ENCODE results near the gene HSPB9. TPM values are rescaled to one million over a fixed set of nuclear protein-coding genes. Genes with fewer than 3 reads are reported as not detected.
"Not testable (repeated sequence)": the region's sequence is repeated elsewhere in the genome, so short reads cannot be mapped to it uniquely, and the experiment has no call there.

The HSPB9 gene
- total RNA-seq, 1 donor from 2014 or later: 0.36 TPM

- Mint-ChIP-seq H3K9me3 (no peaks in the 10 kb centered on the region), H3K27me3 (no peaks in the 10 kb centered on the region), H3K4me3 (no peak overlapping the region), H3K4me1 (ENCODE audit: unreplicated experiment) (peaks cover 17% of the 10 kb centered on the region), H3K27ac (no peak overlapping the region), H3K36me3 (no peaks in the 10 kb centered on the region)
- DNase-seq (ENCODE audit: extremely low spot score, unreplicated experiment): no peak
- TF ChIP-seq, protein P1, sequence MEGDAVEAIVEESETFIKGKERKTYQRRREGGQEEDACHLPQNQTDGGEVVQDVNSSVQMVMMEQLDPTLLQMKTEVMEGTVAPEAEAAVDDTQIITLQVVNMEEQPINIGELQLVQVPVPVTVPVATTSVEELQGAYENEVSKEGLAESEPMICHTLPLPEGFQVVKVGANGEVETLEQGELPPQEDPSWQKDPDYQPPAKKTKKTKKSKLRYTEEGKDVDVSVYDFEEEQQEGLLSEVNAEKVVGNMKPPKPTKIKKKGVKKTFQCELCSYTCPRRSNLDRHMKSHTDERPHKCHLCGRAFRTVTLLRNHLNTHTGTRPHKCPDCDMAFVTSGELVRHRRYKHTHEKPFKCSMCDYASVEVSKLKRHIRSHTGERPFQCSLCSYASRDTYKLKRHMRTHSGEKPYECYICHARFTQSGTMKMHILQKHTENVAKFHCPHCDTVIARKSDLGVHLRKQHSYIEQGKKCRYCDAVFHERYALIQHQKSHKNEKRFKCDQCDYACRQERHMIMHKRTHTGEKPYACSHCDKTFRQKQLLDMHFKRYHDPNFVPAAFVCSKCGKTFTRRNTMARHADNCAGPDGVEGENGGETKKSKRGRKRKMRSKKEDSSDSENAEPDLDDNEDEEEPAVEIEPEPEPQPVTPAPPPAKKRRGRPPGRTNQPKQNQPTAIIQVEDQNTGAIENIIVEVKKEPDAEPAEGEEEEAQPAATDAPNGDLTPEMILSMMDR (conservative IDR thresholded peaks at IDR 0.05): no peak
These were observed 16.3 kb downstream of the HSPB9 start for GRCh38 chr17:42138749-42139492.

GRCh38 chr17:42140690-42141089, 18.1 kb downstream of the HSPB9 start:
- not testable (repeated sequence) for H3K27me3 Mint-ChIP-seq; H3K36me3 Mint-ChIP-seq; H3K4me3 Mint-ChIP-seq; H3K27ac Mint-ChIP-seq; DNase-seq (ENCODE audit: extremely low spot score, unreplicated experiment); H3K9me3 Mint-ChIP-seq
- peaks cover 13% of the 10 kb centered on the region for H3K4me1 Mint-ChIP-seq (ENCODE audit: unreplicated experiment)

GRCh38 chr17:42141382-42141781, 18.8 kb downstream of the HSPB9 start:
- no peaks in the 10 kb centered on the region for H3K9me3 Mint-ChIP-seq
- H3K4me1 Mint-ChIP-seq (ENCODE audit: unreplicated experiment): peaks cover 10% of the 10 kb centered on the region
- no peak overlapping the region for H3K4me3 Mint-ChIP-seq
- no peaks in the 10 kb centered on the region for H3K27me3 Mint-ChIP-seq
- TF ChIP-seq, protein P1 (conservative IDR thresholded peaks at IDR 0.05): no peak
- no peak for DNase-seq (ENCODE audit: extremely low spot score, unreplicated experiment)
- no peak overlapping the region for H3K27ac Mint-ChIP-seq
- H3K36me3 Mint-ChIP-seq: peaks cover 4% of the 10 kb centered on the region

DNA sequence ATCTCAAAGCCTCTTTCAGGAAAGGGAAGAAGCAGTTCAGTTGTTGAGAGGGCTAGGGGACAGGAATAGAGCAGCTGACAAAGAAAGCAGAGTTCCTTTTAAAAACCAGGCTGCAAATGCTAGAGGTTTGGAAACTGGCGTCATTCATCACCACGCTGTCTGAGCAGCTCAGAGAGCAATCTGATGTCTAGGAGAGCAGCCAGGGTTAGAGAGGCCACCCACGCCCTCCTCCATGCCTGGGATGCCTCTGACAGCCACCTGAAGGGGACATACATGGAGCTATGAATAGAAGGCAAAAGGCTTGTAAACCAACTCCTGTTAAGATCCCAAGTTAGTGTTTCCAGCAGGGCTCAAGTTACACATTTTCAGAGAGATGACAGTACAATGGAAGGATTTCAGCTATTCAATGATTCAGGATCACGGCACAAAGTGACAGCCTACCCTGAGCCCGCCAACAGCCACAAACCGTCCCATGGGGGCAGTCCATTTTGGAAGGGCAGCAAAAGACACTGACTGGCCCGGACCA, 19.8 kb downstream of the HSPB9 start:
- Mint-ChIP-seq H3K9me3 (no peaks in the 10 kb centered on the region), H3K4me3 (peak overlapping the region; percentile 10), H3K36me3 (peaks cover 4% of the 10 kb centered on the region), H3K27ac (peak overlapping the region; percentile 74), H3K27me3 (no peaks in the 10 kb centered on the region), H3K4me1 (ENCODE audit: unreplicated experiment) (peaks cover 10% of the 10 kb centered on the region)
- DNase-seq (ENCODE audit: extremely low spot score, unreplicated experiment): no peak
- TF ChIP-seq, protein P1 (conservative IDR thresholded peaks at IDR 0.05): no peak

DNA sequence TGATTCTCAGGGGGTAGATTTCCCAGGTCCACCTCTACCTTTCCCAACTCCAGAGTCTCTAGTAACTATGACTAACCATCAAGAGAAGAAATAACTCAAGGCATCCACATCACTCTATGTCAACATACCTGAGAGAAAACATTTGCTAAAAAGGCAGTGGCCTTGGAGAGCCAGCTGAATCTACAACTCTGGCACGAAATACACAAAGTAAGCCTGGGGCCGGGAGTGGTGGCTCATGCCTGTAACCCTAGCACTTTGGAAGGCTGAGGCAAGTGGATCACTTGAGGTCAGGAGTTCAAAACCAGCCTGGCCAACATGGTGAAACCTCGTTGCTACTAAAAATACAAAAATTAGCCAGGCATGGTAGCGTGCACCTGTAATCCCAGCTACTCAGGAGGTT, 20.5 kb downstream of the HSPB9 start:
- H3K4me1 Mint-ChIP-seq (ENCODE audit: unreplicated experiment); H3K9me3 Mint-ChIP-seq; H3K4me3 Mint-ChIP-seq; H3K27me3 Mint-ChIP-seq; DNase-seq (ENCODE audit: extremely low spot score, unreplicated experiment); H3K36me3 Mint-ChIP-seq: not testable (repeated sequence)
- H3K27ac Mint-ChIP-seq: peak overlapping the region; percentile 74

DNA sequence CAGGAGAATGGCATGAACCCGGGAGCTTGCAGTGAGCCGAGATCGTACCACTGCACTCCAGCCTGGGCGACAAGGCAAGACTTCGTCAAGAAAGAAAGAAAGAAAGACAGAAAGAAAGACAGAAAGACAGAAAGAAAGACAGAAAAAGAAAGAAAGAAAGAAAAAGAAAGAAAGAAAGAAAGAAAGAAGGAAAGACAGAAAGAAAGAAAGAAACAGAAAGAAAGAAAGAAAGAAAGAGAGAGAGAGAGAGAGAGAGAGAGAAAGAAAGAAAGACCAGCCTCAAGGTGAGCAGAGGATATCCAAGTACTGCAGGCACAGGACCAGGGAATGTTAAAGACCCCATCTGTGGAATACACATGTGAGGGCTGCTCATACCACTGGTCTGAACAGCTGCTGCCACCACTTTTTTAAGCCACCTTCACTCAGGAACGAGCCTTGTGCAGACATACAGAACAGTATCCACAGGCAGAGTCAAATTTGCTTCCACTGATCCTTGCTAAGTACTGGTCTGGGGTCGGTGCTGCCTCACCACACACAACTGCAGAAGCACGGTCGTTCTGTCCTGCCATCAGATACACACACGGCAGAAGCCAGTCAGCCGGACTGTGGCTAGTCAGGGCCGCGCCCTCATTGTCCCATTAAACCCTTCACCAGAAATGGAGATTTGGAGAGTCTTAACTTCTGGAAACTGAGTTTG, 24.5 kb downstream of the HSPB9 start:
- peaks cover 4% of the 10 kb centered on the region for H3K36me3 Mint-ChIP-seq
- TF ChIP-seq, protein P1 (conservative IDR thresholded peaks at IDR 0.05): no peak
- DNase-seq (ENCODE audit: extremely low spot score, unreplicated experiment): no peak
- H3K27me3 Mint-ChIP-seq: no peaks in the 10 kb centered on the region
- no peak overlapping the region for H3K4me3 Mint-ChIP-seq
- H3K4me1 Mint-ChIP-seq (ENCODE audit: unreplicated experiment): peaks cover 10% of the 10 kb centered on the region
- no peak overlapping the region for H3K27ac Mint-ChIP-seq
- H3K9me3 Mint-ChIP-seq: no peaks in the 10 kb centered on the region

Measured in type B pancreatic cell (in vitro differentiated cells).